SH-SY5Y (cell line): Measurements from ENCODE around the gene KIAA1958.

Source experiments
- GATA2 ChIP-seq: IDR thresholded peaks from 2 replicates; pipeline ENCODE4 v1.6.1; 2011; ENCODE audit warnings: mild to moderate bottlenecking, low read depth, low read length
- GATA3 ChIP-seq: IDR thresholded peaks from 2 replicates; pipeline ENCODE4 v1.6.1; 2011; ENCODE audit warnings: low read depth, mild to moderate bottlenecking, low read length, moderate library complexity

- no peak for TF ChIP-seq GATA2
- TF ChIP-seq GATA3, result no peak
Observed at GRCh38 chr9:112529316-112529715, 42.7 kb downstream of the KIAA1958 start.
